ENCODE measurements around the gene RASGRF1.
"Not testable (repeated sequence)": the region's sequence is repeated elsewhere in the genome, so short reads cannot be mapped to it uniquely, and the experiment has no call there.

The RASGRF1 gene

DNA sequence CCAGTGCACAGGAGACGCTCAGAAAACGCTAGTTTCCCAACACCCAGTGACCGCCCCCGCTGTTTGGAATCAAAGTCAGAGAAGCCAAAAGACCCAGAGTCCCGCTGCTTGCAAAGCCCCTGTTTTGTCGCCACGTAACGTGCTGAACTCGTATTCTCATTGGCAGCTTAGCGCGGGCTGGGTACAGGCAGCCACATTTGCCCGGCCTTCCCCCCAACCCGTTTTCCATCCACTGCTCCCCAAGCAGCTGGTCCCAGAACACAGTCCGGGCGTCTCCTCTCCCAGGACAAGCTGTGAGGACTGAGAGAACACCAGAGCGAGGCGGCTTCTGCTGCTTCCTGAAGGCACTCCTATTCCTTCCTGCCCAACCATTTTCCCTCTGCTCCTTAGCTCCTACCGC is 54.8 kb downstream of the RASGRF1 start:
- no peak for DNase-seq

DNA sequence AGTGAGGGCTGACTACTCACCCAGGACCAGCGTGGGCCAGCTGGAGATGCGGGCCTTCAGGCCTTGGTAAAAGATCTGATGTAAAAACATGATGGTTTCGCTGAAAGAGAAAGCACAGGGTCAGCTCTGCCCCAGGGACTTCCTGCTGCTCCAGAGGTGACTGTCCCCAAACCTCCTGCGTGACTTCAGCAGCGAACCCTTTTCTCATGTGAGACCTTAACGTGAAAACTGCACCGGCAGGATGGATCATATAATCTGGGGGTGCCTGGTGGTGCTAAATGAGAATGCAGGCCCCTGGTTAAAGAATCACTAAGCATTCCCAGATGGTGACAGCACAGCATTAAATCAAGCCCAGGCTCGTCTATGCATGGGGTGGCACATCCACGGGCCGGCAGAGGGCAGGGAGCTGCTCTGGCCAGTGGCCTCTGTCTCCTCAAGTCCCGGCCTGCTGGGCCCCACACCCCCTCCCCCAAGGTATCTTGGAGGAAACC is 55.4 kb downstream of the RASGRF1 start:
- DNase-seq: no peak

DNA sequence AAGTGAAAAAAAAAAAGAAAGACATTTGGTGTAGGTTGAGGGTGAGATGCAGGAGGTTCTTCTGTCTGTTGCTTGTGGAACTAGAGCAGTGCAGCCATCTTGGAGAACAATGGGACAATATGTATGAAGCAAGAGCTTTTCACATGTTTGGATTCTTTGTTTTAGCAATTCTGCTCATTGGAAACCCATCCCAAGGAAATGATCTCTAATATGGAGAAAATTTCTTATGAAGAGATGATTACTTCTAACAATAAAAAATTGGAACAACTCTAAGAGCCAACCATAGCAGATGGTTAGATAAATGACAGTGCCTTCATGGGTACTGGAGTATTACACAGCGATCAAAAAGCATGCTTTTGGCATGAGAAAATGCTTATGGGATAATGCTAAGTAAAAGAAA is 56.3 kb downstream of the RASGRF1 start:
- no peak for DNase-seq

DNA sequence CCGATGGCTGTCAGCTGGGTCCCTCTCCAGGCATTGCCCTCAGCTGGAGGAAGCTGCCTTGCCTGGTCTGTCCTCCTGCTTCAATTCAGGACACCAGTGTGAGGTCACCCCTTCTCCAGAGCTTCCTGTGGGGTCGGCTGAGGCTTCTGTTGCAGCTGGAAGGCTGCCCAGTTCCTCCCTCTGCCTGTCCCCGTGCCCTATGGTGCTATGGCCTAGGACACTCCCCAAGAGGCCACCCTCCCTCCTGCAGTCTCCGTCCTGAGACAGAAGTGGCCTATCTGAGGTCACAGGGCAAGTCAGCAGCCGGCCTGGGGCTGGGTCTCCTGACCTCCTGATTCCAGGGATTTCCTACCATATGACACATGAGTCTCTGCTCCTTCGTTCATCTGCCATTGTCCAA is 57.9 kb downstream of the RASGRF1 start:
- DNase-seq: no peak

DNA sequence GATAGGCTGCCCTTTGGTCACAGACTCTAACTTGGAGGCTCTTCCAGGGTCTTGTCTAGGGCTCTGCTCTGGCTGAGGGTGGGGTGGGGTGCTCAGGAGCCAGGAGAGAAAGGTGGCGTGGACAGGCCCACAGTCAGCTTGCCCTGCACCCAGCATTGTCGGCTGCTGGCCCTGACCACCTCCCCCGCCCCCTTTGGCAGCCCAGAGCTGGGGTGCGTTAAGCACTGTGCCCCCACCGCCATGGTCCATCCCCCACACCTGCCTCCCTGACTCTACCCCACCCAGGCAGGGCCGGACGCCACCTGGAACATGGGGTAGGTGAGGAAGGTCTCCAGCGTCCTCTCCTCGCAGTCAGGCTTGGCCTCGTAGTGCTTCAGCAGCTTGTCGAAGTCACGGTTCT is 58.8 kb downstream of the RASGRF1 start:
- no peak for DNase-seq

DNA sequence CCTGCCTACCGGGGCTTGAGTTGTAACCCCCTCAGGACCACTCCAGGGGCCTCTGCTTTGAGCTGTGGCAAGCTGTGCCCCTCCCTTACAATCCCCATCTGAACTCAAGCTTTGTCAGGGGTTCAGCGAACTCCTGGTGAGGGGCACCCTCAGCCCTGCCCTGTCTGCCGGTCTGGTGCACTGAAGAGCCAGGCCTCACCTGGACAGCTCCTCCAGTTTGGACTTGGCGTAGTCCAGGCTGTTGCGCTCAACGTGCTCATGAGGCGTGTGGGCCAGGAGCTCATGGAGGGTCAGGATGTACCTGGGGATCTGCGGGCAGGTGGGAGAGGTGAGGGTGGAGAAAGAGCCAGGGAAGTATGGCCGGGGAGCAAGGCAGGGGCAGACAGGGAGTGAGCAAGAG is 59.4 kb downstream of the RASGRF1 start:
- no peak for DNase-seq

DNA sequence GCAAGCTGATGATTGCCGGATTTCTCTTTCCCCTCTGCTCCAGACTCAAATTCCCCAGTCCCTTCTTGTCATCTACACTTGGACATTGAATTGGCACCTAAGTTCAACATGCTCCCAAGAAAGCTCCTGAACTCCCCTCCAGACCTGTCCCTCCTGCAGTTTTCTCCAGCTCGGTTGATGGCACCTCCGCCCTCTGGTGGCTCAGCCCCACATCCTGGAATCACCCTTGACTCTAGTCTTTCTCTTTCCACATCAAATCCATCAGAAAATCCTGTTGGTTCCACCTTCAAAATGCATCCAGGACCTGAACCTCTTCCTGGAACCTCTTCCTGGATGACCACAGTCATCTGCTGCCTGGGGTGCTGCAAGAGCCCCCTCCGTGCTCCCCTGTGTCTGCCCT is 60.1 kb downstream of the RASGRF1 start:
- no peak for DNase-seq

DNA sequence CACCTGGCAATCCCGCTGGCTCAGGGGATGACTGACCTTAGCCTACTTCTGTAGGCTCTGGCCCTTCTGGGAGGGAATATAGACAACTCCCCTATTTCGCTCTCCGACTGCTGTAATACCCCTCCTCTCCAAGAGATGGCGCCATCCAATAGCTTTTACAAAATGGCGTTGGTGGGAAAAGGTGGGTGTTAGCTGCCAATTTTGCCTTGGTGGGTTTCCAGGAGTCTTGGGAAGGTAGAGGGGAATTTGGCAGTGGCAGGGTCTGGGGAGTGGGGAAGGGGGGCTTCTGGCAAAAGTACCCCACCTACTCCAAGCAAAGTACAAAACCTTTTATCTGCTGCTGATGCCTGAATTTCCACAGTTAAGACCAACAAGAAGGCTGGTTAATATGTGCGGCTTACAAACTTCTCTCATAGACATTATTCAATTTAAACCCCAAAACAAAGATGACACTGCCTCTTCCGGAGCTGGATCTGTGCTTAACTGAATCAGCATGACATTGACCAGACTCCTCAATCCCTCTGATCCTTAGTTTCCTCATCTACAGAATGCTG is 62.1 kb downstream of the RASGRF1 start:
- no peak for DNase-seq

DNA sequence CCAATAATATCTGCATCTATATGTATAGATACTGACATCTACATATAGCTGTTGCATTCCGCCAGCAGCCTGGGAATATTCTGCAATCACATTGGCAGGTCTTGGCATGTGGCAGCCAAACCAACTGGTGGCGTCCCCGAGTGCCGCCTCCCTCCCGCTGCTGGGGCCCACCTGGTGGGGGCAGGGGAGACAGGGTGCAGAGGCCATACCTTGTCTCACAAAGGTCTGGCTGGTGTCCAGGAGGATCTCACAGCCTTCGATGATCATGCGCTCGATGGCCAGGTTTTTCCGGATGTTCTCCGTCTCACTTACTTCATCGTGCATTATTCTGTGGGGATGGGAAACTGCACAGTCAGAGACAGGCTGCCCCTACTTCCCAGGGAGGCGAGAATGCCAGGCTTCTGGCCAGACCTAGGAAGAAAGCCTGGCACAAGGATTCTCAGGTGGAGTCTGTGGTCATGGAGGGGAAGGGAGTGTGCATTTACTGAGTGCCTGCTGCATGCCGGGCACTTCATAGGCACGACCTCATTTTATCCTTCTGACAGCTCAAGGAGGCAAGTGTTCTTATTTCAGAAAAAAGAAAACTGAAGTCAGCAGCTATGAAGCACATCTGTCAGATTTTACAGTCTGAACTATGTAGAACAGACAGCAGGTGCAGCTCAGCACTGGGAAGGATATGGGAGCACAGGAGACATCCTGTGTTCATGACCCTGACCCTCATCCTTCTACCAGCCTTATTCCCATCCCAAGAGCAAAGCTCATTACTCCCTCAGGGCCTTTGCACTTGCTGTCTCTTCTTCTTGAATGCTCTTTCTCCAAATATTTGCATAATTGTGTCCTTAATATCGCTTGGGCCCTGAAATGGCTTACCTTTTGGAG is 62.8 kb downstream of the RASGRF1 start:
- no peak for DNase-seq

DNA sequence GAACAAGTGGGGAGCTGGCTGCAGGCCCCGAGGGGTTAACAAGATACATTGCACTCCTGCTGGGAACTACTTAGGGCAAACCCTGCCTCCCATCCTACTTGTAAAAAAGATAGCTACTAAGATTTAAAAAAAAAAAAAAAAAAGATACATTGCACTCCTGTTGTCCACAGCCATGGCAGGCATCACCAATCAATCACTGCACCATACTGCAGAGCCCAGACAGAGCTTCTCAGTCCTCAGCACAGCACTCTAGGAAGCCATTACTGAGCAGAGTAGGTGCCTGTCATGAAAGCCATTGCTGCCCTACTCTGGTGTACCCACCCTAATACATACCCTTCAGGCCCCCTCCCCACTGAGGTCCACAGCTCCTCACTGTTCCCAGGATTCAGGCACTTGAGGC is 64.8 kb downstream of the RASGRF1 start:
- no peak for DNase-seq

DNA sequence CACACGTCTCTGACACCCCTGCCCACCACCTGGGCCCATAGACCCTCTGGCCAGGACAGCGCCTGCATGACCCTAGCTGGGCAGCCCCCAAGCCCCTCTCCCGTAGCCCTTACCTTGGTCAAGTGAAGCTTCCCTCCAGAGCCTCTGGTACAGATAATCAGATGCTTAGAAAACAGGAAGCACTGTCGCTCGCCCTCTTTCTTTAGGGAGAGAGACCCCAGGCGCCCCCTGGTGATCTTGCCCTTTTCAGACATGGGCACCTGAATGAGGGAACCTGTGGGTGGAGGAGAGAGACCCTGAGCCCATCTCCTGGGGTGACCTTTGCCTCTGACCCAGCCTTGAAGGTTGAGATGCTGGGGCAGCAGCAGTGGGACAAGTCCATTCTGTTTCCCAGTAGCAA is 65.4 kb downstream of the RASGRF1 start:
- no peak for DNase-seq

DNA sequence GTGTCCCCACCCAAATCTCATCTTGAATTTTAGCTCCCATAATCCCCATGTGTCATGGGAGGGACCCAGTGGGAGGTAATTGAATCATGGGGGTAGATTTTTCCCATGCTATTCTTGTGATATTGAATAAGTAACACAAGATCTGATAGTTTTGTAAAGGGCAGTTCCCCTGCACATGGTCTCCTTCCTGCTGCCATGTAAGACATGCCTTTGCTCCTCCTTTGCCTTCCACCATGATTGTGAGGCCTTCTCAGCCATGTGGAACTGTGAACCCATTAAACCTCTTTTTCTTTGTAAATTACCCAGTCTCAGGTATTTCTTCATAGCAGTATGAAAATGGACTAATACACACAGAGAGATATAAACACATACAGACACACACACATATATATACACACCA is 66.1 kb downstream of the RASGRF1 start:
- not testable (repeated sequence) for DNase-seq

DNA sequence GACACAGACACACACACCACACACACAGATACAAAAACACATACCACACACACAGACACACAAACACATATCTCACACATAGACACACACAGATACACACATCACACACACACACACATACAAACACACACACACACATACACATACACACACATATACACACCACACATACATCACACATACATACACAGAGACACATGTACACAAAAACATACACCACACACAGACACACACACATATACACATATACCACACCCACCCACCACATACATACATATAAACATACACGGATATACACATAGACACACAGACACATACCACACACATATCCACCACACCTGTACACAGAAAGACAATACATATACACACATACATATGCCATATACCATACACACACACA is 66.7 kb downstream of the RASGRF1 start:
- DNase-seq: no peak

DNA sequence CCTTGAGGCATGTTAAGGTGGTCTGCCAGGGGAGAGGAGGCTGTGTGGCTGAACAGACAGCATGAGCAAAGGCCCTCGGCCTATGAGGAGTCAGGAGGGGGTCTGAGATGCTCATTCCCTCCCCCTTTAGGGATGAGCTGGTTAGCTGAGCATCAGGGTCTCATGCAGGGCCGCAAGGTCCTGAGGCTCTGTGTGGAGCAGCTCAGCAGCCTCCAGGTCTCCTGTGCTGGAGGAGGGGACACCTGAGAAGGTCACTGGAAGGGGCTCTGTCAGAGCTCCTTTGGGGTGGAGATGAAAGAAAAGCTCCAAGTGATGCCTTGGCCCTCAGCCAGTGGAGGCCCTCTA is 67.1 kb downstream of the RASGRF1 start:
- no peak for DNase-seq

DNA sequence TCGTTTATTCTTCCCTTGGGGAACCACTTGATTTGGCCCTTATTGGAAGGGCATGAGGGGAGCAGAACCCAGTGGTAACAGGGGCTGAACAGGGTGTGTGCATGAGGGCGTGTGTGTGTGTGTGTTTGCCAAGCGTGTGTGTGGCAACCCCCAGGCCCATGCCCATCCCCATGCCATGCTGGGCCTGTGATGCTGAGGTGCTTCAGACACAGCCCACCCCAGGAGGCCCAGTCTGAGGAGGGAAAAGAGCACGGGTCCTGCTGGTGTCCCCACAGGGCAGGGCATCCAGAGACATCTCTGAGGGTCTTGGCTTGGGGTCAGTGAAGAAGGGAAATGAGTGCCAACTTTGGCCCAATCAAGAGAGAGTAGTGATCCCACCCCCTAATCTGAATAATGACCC is 71.6 kb downstream of the RASGRF1 start:
- no peak for DNase-seq

DNA sequence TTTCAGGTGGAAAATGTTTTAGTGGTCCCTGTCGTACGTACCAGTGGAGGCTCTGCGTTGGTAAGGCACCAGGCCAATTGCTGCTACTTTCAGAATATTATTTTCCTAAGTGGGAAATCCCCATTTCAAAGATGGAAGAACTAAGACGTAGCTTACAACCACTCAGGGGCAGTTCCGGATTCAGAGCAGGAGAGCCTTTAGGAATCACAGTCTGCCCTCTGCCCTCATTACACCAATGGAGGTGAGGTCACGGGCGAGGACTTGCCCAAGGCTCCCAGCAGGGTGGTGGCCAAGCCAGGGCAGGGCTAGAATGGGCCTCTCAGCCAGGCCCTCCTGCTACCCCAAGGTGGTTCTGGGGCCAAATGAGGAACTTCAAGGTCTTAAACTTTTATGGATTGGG is 72.6 kb downstream of the RASGRF1 start:
- DNase-seq: no peak

DNA sequence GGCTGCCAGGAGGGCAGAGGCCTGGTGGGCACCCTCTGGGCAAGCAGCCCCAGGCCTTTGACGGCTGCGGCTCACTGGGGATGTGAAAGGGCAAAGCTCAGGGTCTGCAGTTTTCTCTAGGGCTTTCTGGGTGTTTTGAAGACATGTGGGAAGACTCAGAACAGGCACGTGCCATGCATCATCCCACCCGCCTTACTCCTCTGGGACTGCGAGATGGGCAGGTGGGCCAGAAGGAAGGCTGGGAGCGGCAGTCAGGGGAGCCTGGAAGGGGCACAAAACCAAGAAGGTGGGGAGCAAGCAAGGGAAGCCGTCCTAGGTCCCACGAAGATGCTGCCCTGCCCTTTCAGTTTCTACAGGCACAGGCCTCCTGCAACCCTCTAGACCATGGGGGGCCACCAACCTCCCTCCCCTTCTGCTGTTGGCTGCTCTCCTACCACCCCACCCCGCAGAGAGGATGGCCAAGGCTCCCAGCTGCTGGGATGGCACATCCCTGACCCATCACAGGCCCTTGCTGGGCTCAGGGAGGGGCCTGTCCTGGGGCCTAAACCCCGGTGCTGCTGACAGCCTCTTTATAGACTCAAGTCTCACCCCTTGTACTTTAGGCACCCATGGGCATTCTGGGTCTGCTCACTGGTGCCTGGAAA is 73.9 kb downstream of the RASGRF1 start:
- DNase-seq: no peak

DNA sequence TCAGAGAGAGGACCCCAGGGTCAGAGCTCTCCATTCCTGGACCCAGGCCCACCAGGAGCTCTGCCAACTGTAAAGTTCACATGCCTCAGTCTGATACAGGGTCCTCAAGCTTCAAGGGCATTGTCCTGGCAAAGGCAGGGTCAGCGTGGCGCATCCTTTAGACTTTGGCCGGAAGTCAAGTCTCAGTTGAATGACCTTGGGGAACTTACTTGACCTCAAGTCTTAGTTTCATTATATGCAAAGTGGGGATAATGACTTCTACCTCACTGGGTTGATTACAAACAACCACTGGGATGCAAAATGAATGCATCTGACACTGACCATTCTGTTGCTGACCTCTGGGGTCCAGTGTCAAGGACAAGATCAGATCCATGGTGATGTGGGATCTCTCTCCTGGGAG is 75.2 kb downstream of the RASGRF1 start:
- no peak for DNase-seq

DNA sequence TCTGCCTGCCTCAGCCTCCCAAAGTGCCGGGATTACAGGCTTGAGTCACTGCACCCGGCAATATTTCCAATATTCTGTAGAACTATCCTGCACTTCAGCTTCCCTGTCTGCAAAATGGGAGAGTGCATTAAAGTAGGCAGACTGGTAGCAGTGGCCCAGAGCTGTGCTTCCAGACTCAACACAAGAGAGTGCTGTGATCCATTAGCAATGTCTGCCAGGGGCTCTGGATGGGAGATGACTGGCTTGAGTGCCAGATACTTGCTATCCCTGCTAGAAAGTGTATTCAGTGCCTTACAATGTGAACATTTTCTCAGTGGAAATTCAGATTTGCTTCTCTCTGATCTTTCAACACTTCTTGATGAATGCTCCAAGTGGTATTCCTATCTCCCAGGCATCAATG is 80.3 kb downstream of the RASGRF1 start:
- DNase-seq: no peak

DNA sequence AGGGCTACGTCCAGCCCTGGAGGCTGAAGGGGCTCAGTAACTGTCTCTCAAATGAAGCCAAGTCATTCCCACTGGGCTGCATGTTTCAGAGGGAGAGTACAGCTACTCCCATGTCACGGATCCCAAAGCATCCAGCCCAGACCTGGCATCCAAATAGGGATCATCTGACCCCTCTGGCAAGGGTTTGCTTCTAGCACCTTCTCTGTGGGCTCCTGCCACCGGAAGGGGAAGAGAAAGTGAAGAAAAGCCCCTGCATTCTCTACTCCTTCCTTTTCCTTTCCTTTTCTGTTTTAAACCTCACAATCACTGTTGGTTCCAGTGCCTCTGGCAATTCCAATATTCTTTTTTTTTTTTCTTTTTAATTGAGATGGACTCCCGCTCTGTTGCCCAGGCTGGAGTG is 81.2 kb downstream of the RASGRF1 start:
- DNase-seq: no peak

DNA sequence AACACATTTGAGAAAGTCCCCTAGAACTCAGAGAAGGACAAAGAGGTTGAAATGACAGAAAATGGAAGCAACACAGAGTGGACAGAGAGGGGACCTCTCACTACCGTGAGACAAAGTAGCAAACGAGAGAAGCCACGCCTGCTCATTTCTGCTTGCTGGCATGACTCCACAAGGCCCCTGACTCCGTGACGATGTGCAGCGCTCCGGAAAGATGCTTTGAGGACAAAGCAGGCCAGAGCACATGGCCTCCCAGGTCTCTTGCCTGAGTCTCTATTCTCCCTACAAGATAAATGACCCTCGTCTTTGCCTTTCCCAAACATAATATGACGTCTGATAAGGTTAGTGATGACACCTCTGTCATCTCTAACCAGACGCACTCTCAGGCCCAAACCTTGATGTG is 81.9 kb downstream of the RASGRF1 start:
- no peak for DNase-seq

DNA sequence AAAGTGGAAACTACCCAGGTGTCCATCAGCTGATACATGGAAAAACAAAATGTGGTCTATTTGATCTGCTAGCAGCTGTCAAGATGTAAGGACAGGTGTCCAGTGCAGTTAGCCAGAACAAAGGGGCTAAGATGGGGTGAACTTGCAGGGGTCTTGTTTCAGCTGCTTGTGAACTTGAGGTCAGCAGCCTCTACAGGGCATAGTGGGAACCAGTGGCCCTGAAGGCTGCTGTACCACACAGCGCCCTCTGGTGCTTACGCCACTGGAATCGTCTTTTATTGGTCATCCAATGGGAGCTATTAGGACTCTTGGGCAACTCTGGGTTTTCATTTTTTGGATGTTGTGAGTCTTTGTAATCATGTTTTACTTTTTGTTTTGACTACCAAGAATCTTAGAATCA is 83.5 kb downstream of the RASGRF1 start:
- no peak for DNase-seq

DNA sequence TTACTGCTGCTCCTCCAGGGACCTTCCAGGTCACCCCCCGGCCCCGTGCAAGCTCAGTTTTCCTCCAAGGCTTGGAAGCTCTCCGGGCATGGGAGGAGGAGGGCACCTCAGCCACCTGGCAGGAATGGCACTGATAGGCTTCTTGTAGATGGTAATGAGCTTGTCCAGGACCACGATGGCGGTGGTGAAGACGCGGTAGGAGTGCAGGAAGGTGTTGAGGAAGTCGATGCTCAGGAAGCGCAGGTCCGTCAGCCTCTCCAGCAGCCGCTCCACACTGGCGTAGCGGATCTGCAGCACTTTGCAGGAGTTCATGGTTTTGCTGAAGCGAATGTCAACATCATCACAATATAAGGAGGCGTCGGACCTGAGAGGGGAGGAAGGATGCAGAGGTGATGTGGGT is 84.5 kb downstream of the RASGRF1 start:
- no peak for DNase-seq

DNA sequence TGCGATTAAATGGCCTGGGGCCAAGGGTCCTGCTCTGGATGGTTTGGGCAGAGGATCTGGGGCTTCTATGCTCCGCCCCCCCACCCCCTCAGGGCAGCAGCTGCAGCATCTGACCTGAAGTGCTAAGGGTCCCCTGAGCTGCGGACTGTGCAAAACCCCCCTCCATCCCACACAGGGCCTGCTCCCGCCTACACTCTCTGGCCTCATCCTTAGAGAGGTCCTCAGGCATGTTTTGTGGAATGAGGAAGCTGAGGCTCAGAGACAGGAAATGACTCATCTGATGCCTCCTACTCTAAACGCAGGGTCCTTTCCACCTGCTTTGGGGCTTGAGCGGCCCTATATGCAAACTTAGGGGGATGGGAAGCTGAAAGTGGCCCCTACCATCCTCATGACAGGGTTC is 86.2 kb downstream of the RASGRF1 start:
- DNase-seq: no peak
